ENCODE data around the gene JUP. TPM values are rescaled to one million over a fixed set of nuclear protein-coding genes. Genes with fewer than 3 reads are reported as not detected.
A peak's percentile ranks its signal among the peaks of the same experiment; 100 is the strongest.

The JUP gene
- total and polyA plus RNA-seq, 2 donors from 2014 or later: 148 to 223 TPM

- intact Hi-C loops (cut with DNase I): no loop called here
- peak overlapping the region in 1 of 3 donors; percentile 29 for H3K4me3 ChIP-seq (ENCODE audit: low read length in 3 of 3)
- no peak overlapping the region for H3K9ac ChIP-seq (ENCODE audit: low read length in 3 of 3)
- no peaks in the 10 kb centered on the region for H3K27me3 ChIP-seq (ENCODE audit: control insufficient read depth, insufficient read depth, low read length)
- peaks cover 6 to 58% (median 53%) of the 10 kb centered on the region in 3 donors for H3K4me1 ChIP-seq (ENCODE audit: control insufficient read depth in 2 of 3, insufficient read depth in 2 of 3, low read depth in 1 of 3, low read length in 3 of 3)
- DNase-seq (peak; percentile 80 to 94 (median 84)), FAIRE-seq (no peak)
- H3K9me3 ChIP-seq (ENCODE audit: control insufficient read depth in 2 of 3, insufficient read depth in 1 of 3, low read length in 3 of 3): no peaks in the 10 kb centered on the region
- peaks cover 7 to 29% (median 22%) of the 10 kb centered on the region in 3 donors for H3K36me3 ChIP-seq (ENCODE audit: control insufficient read depth in 2 of 3, insufficient read depth in 3 of 3, low read length in 3 of 3)
- no peak for TF ChIP-seq CTCF (IDR thresholded peaks at IDR 0.05; ENCODE audit: borderline replicate concordance, extremely low read depth, insufficient read depth)
- H3K27ac ChIP-seq (ENCODE audit: low read depth in 2 of 2, low read length in 2 of 2): peak overlapping the region; percentile 84 to 86
Observed at GRCh38 chr17:41773190-41773588, 13.3 kb downstream of the JUP start.

GRCh38 chr17:41772586-41773189, 13.8 kb downstream of the JUP start:
- Histone ChIP-seq H3K36me3 (ENCODE audit: control insufficient read depth in 2 of 3, insufficient read depth in 3 of 3, low read length in 3 of 3) (peaks cover 8 to 33% (median 25%) of the 10 kb centered on the region in 3 donors), H3K27me3 (ENCODE audit: control insufficient read depth, insufficient read depth, low read length) (no peaks in the 10 kb centered on the region), H3K9ac (ENCODE audit: low read length in 3 of 3) (peak overlapping the region in 1 of 3 donors; percentile 51), H3K27ac (ENCODE audit: low read depth in 2 of 2, low read length in 2 of 2) (peak overlapping the region; percentile 84 to 86), H3K4me3 (ENCODE audit: low read length in 3 of 3) (peak overlapping the region in 1 of 3 donors; percentile 29), H3K4me1 (ENCODE audit: control insufficient read depth in 2 of 3, insufficient read depth in 2 of 3, low read depth in 1 of 3, low read length in 3 of 3) (peaks cover 6 to 53% (median 48%) of the 10 kb centered on the region in 3 donors), H3K9me3 (ENCODE audit: control insufficient read depth in 2 of 3, insufficient read depth in 1 of 3, low read length in 3 of 3) (no peaks in the 10 kb centered on the region)
- intact Hi-C loops (cut with DNase I): no loop called here
- FAIRE-seq: no peak
- peak in 1 of 5 donors; percentile 50 for DNase-seq
- TF ChIP-seq CTCF (IDR thresholded peaks at IDR 0.05; ENCODE audit: borderline replicate concordance, extremely low read depth, insufficient read depth): no peak

- no peak for TF ChIP-seq CTCF (IDR thresholded peaks at IDR 0.05; ENCODE audit: borderline replicate concordance, extremely low read depth, insufficient read depth)
- H3K4me1 ChIP-seq (ENCODE audit: control insufficient read depth in 2 of 3, insufficient read depth in 2 of 3, low read depth in 1 of 3, low read length in 3 of 3): peaks cover 3 to 48% (median 44%) of the 10 kb centered on the region in 3 donors
- no peaks in the 10 kb centered on the region for H3K27me3 ChIP-seq (ENCODE audit: control insufficient read depth, insufficient read depth, low read length)
- peak overlapping the region; percentile 84 to 86 for H3K27ac ChIP-seq (ENCODE audit: low read depth in 2 of 2, low read length in 2 of 2)
- FAIRE-seq: no peak
- DNase-seq: peak; percentile 78 to 88 (median 81)
- peaks cover 10 to 36% (median 29%) of the 10 kb centered on the region in 3 donors for H3K36me3 ChIP-seq (ENCODE audit: control insufficient read depth in 2 of 3, insufficient read depth in 3 of 3, low read length in 3 of 3)
- peak overlapping the region in 1 of 3 donors; percentile 51 for H3K9ac ChIP-seq (ENCODE audit: low read length in 3 of 3)
- intact Hi-C loops (cut with DNase I): no loop called here
- peak overlapping the region in 1 of 3 donors; percentile 13 for H3K4me3 ChIP-seq (ENCODE audit: low read length in 3 of 3)
- no peaks in the 10 kb centered on the region for H3K9me3 ChIP-seq (ENCODE audit: control insufficient read depth in 2 of 3, insufficient read depth in 1 of 3, low read length in 3 of 3)
Observed at GRCh38 chr17:41772218-41772585, 14.3 kb downstream of the JUP start.

Measured in kidney (tissue), 14 donors.